Kidney capillary endothelial cell (primary cell): ENCODE measurements around the gene HDAC9.
"Not testable (repeated sequence)": the region's sequence is repeated elsewhere in the genome, so short reads cannot be mapped to it uniquely, and the experiment has no call there.

Source experiments
- DNase-seq: peaks from one replicate; pipeline ENCODE4 v3.0.0-alpha.2; 2018; ENCODE audit warnings: low spot score

The HDAC9 gene

DNA sequence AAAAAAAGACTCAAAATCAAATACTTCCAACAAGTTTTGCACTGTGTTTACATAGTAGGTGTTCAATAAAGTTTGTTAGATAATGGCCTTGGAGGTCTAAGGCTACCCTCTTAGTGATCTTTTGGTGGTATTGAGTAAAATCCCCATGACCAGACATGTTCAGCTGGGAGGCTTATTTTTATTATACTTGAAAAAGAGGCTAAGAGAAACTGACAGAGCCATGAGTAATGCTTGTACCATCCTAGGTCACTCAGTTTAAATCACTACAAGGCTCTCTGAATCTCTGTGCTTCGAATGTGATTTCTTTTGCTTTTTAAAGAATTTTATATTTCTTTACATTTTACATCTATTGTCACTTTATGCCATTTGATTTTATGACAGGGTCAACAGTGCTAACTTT lies 531.3 kb downstream of the HDAC9 start:
- no peak for DNase-seq

DNA sequence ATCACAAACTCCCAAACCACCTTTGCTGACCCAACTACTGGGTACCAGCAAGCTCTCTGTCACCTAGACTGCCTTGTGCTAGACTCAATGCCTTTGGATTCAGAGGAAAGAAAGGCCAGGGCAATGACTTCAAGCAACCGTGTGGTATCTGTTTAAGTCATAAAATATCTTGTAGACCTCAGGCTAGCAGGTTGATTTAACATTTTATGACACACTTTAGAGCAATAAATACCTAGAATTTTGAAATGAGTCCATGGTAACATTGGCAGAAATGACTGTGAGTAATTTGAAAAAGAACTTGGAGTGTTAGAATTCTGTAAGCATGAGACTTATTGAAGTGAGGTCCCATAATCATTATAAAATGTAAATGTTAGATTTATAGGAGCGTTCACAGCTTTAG lies 534.7 kb downstream of the HDAC9 start:
- no peak for DNase-seq

DNA sequence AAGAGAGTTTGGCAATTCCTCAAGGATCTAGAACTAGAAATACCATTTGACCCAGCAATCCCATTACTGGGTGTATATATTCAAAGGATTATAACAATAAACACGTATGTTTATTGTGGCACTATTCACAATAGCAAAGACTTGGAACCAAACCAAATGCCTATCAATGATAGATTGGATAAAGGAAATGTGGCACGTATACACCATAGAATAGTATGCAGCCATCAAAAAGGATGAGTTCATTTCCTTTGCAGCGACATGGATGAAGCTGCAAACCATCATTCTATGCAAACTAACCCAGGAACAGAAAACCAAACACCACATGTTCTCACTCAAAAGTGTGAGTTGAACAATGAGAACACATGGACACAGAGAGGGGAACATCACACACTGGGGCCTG lies 537.4 kb downstream of the HDAC9 start:
- not testable (repeated sequence) for DNase-seq

DNA sequence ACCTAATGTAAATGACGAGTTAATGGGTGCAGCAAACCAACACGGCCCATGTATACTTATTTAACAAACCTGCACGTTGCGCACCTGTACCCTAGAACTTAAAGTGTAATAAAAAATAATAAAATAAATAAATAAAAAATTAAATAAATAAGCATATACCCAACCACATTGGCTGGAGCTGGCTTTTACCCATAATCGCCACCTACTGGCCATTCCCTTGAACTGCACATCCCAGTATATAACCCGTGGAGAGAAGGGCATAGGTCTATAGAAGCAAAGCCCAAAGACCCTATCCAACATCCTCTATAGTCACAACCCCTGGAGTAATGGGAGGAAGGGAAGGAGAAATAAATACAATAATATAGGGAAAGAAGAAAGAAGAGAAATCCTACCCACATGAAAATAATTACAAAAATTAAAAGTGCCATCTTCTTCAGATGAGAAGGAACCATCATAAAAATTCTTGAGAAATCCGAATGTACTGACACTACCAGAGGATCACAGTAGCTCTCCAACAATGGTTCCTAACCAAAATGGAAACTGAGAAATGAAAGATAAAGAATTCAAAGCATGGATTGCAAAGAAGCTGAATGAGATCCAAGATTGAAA lies 556.3 kb downstream of the HDAC9 start:
- peak; percentile 26 for DNase-seq
